ENCODE data around the gene GNAS-AS1. TPM values are rescaled to one million over a fixed set of nuclear protein-coding genes. Genes with fewer than 3 reads are reported as not detected.

GNAS-AS1 gene
- total and polyA plus RNA-seq, 4 donors, result 1.0 to 1.7 (median 1.2) TPM; not detected in 1

DNA sequence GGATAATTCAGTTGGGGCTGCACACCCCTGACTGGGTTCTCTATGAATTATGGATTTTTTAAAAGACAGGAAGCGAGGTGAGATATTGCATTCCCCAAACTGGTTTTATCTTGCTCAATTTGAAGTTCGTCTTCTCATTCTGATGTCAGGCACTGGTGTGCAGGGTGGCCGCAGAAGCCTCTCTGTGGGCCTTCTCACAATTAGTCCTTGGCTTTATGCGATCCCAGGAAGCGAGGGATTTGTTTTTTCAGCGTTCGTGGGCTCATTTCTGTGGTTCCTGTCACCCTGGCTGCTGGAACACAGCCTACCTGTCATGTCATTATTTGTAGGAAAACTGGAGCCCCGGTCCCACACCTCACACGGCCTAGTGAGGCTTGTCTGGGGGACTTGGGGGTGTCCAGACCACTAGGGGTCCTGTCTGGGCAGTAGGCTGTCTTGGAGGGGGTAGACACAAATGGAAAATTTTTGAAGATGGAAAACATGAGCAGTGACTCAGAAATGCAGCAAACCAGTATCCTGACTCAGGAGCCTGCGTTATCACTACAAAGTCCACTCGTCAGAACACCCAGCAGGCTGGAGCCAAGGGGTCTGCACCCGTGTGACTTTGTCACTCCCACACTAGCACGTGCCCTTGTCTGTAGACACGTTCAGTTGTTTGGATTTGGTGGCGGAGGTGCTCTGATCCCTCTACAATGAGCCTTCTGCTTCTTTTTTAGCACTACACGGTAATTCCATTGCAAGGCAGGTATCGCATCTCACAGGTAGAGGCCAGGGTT is 42.2 kb downstream of the GNAS-AS1 start:
- DNase-seq, result no peak
- H3K27me3 ChIP-seq (ENCODE audit: control insufficient read depth in 1 of 2, insufficient read depth in 2 of 2, low read length in 1 of 2), result no peaks in the 10 kb centered on the region
- H3K36me3 ChIP-seq (ENCODE audit: control insufficient read depth in 1 of 2, insufficient read depth in 2 of 2, low read length in 1 of 2), result no peaks in the 10 kb centered on the region
- WGBS, 2 donors, result 48 to 55% methylated on average over 17 of the region's 17 CpGs
- H3K27ac ChIP-seq (ENCODE audit: low read depth in 1 of 2, low read length in 2 of 2), result no peak overlapping the region
- no peaks in the 10 kb centered on the region for H3K4me1 ChIP-seq (ENCODE audit: control insufficient read depth in 1 of 2, insufficient read depth in 2 of 2, low read length in 2 of 2)
- H3K4me3 ChIP-seq (ENCODE audit: low read length in 2 of 2), result no peak overlapping the region
- no peaks in the 10 kb centered on the region for H3K9me3 ChIP-seq (ENCODE audit: control insufficient read depth, low read length)
- ATAC-seq (ENCODE audit: low FRiP score), result no peak
- intact Hi-C loops (cut with DNase I), result no loop called here

DNA sequence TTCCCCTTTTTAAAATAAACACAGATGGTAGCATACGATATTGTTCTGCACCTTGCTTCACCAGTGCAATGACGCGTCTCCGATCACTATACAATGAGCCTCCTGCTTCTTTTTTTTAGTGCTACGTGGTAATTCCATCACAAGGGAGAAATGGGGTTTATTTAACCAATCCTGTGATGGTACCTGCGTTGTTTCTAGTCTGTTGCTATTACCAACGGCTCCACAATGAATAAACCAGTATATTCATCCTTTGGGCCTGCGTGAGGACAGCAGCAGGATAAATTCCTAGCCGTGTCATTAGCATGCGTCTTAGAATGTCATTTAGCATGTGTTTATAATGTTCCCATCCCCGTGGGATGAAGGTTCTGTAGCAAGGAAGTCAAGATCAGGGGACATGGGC is 42.9 kb downstream of the GNAS-AS1 start:
- Histone ChIP-seq H3K4me3 (ENCODE audit: low read length in 2 of 2) (no peak overlapping the region), H3K27me3 (ENCODE audit: control insufficient read depth in 1 of 2, insufficient read depth in 2 of 2, low read length in 1 of 2) (no peaks in the 10 kb centered on the region), H3K9me3 (ENCODE audit: control insufficient read depth, low read length) (no peaks in the 10 kb centered on the region), H3K27ac (ENCODE audit: low read depth in 1 of 2, low read length in 2 of 2) (no peak overlapping the region), H3K36me3 (ENCODE audit: control insufficient read depth in 1 of 2, insufficient read depth in 2 of 2, low read length in 1 of 2) (no peaks in the 10 kb centered on the region), H3K4me1 (ENCODE audit: control insufficient read depth in 1 of 2, insufficient read depth in 2 of 2, low read length in 2 of 2) (no peaks in the 10 kb centered on the region)
- intact Hi-C loops (cut with DNase I), result no loop called here
- no peak for ATAC-seq (ENCODE audit: low FRiP score)
- WGBS, 2 donors, result 74 to 79% methylated on average over 11 of the region's 11 CpGs
- no peak for DNase-seq

DNA sequence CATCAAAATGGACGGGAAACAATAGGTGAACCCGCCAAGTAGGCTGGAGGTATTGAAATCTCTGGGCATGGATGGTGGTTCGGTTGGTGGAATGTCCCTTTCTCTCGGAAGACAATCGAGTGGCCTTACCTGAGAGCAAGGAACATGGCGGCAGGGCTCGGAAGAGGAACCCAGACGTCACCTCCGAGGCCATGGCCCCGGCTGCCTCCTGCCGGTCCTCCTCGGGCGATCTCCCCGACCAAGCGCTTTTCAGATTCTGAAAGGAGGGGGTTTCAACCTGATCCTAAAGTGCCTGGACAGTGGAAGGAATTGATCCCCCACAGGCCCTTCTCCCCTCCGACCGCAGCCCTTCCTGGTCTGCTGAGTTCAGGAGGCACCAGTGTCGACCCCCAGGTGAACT is 47.2 kb downstream of the GNAS-AS1 start:
- intact Hi-C loops (cut with DNase I), result no loop called here
- 92 to 94% methylated on average over 18 of the region's 18 CpGs for WGBS, 2 donors
- ATAC-seq (ENCODE audit: low FRiP score), result no peak

DNA sequence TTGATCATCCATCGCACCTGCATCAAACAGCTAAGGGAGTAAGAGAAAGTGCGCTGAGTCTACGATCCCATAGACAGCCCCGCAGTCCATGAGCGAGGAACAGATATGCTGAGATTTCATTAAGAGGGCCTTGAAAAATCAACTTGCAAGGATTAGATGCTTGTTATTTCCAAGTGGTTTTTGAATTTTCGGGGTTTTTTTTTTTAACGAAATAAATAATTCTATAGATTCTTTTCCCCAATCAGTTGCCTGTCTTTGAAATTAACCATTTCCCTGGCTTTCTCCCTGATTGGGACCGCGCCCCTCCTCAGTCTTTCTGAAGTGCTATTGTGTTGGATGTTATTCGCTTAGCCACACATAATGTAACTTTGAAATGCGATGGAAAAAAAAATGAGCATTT is 48.6 kb downstream of the GNAS-AS1 start:
- no peaks in the 10 kb centered on the region for H3K27me3 ChIP-seq (ENCODE audit: control insufficient read depth in 1 of 2, insufficient read depth in 2 of 2, low read length in 1 of 2)
- H3K4me1 ChIP-seq (ENCODE audit: control insufficient read depth in 1 of 2, insufficient read depth in 2 of 2, low read length in 2 of 2), result no peaks in the 10 kb centered on the region
- H3K4me3 ChIP-seq (ENCODE audit: low read length in 2 of 2), result no peak overlapping the region
- H3K9me3 ChIP-seq (ENCODE audit: control insufficient read depth, low read length), result no peaks in the 10 kb centered on the region
- DNase-seq (no peak), ATAC-seq (ENCODE audit: low FRiP score) (no peak)
- intact Hi-C loops (cut with DNase I), result no loop called here
- H3K27ac ChIP-seq (ENCODE audit: low read depth in 1 of 2, low read length in 2 of 2), result no peak overlapping the region
- H3K36me3 ChIP-seq (ENCODE audit: control insufficient read depth in 1 of 2, insufficient read depth in 2 of 2, low read length in 1 of 2), result no peaks in the 10 kb centered on the region
- 85 to 89% methylated on average over 11 of the region's 11 CpGs for WGBS, 2 donors

More for the DNA sequence above, 47.2 kb downstream of the GNAS-AS1 start:
- Histone ChIP-seq H3K4me3 (ENCODE audit: low read length in 2 of 2) (no peak overlapping the region), H3K36me3 (ENCODE audit: control insufficient read depth in 1 of 2, insufficient read depth in 2 of 2, low read length in 1 of 2) (no peaks in the 10 kb centered on the region), H3K27ac (ENCODE audit: low read depth in 1 of 2, low read length in 2 of 2) (no peak overlapping the region), H3K4me1 (ENCODE audit: control insufficient read depth in 1 of 2, insufficient read depth in 2 of 2, low read length in 2 of 2) (no peaks in the 10 kb centered on the region), H3K9me3 (ENCODE audit: control insufficient read depth, low read length) (no peaks in the 10 kb centered on the region), H3K27me3 (ENCODE audit: control insufficient read depth in 1 of 2, insufficient read depth in 2 of 2, low read length in 1 of 2) (no peaks in the 10 kb centered on the region)
- no peak for DNase-seq

DNA sequence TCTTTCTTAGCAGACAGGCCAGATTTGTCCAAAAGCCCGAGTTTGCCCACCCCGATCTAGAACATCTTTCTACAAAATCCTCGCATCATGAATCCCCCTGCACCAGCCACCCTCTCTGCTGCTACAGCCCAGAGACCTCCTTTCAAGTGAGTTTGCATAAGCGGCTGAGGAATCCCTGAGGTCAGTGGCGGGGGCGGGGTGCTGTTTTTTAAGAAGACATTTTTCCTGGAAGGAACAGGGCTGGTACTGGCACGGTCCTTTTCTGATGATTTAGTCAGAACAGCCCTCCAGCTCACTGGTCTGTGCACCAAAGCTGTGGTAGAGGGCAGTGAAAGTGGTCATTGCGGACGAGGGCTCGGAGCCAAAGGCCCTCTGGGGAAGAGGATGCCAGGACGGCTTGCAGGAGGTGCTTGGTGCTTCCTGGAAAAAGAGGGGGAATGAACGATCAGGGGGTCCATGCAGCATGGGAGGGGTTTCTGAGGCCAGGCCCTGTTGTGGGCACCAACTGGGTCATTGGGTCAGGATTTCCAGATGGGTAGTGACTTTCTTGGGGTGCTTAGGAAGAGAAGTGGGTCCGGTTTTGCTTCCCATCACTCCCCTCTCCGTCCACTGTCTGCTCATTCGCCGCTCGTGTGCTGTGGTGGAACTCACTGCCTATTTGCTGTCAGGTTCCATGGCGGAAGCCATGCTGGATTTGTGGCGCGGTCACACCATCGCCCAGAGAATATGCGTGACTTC is 50.4 kb downstream of the GNAS-AS1 start:
- Histone ChIP-seq H3K4me1 (ENCODE audit: control insufficient read depth in 1 of 2, insufficient read depth in 2 of 2, low read length in 2 of 2) (no peaks in the 10 kb centered on the region), H3K9me3 (ENCODE audit: control insufficient read depth, low read length) (no peaks in the 10 kb centered on the region), H3K36me3 (ENCODE audit: control insufficient read depth in 1 of 2, insufficient read depth in 2 of 2, low read length in 1 of 2) (no peaks in the 10 kb centered on the region), H3K27me3 (ENCODE audit: control insufficient read depth in 1 of 2, insufficient read depth in 2 of 2, low read length in 1 of 2) (no peaks in the 10 kb centered on the region), H3K4me3 (ENCODE audit: low read length in 2 of 2) (no peak overlapping the region), H3K27ac (ENCODE audit: low read depth in 1 of 2, low read length in 2 of 2) (no peak overlapping the region)
- intact Hi-C loops (cut with DNase I), result no loop called here
- ATAC-seq (ENCODE audit: low FRiP score) (no peak), DNase-seq (no peak)
- WGBS, 2 donors, result 56 to 61% methylated on average over 22 of the region's 22 CpGs

DNA sequence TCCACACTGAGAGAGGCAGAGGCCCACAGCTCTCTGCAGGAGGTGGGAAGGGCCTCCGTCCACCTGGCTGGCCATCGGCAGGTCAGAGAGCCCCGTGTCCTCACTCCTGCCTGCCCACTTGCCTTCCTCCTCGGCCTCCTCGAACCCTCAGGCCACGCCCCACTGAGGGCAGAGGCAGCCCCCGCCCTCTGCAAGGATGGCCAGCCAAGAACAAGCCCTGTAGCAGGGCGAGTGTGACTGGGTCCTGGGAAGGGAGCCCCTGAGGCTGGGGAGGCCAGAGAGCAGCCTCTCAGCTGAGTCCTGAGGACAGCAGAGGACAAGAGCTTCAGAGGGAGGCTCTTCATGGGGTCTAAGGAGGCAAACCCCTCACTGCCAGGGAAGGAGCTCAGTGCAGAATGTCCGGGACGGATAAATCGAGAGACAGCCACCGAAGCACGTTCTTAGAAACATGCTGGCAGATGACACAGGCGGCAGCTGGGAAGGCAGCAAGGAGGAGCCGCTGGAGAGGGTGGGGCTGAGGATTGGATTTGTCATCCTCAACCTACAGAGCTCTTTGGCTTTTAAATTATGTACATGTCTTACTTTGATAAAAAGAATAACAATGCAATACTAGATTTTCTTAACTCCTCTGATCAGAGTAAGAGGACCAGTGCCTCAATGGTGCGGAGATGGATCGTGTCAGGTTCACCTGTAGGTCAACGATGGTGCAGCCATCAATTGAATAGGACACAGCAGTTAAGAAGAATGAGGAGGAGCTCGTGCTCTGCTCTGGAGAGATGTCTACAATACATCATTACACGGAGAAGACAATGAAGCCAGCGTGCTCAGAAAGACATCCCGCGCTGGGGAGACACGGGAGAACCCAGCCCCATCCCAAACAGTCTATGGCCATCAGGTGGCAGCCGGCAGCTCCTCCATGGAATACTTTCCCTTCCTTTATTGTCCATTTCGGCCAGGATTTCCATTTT is 53.0 kb downstream of the GNAS-AS1 start:
- Histone ChIP-seq H3K4me1 (ENCODE audit: control insufficient read depth in 1 of 2, insufficient read depth in 2 of 2, low read length in 2 of 2) (no peaks in the 10 kb centered on the region), H3K4me3 (ENCODE audit: low read length in 2 of 2) (no peak overlapping the region), H3K27me3 (ENCODE audit: control insufficient read depth in 1 of 2, insufficient read depth in 2 of 2, low read length in 1 of 2) (no peaks in the 10 kb centered on the region), H3K27ac (ENCODE audit: low read depth in 1 of 2, low read length in 2 of 2) (no peak overlapping the region), H3K36me3 (ENCODE audit: control insufficient read depth in 1 of 2, insufficient read depth in 2 of 2, low read length in 1 of 2) (no peaks in the 10 kb centered on the region), H3K9me3 (ENCODE audit: control insufficient read depth, low read length) (no peaks in the 10 kb centered on the region)
- WGBS, 2 donors, result 78 to 79% methylated on average over 26 of the region's 26 CpGs
- intact Hi-C loops (cut with DNase I), result no loop called here
- no peak for DNase-seq
- no peak for ATAC-seq (ENCODE audit: low FRiP score)

DNA sequence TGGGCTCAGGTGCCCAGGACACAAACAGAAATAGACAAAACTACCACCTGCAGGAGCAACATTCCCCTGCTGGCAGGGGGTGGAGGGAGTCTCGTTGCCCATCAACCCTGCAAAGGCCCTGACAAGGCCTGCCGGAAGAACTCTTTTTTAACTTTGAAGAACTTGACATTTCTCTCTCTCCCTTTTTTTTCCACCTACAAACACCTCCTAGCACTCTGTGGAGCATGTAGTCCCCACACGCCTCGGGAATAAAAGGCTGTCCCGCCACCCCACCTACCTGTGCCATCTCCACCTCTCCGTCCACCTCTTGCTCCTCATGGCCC is 54.8 kb downstream of the GNAS-AS1 start:
- no peaks in the 10 kb centered on the region for H3K36me3 ChIP-seq (ENCODE audit: control insufficient read depth in 1 of 2, insufficient read depth in 2 of 2, low read length in 1 of 2)
- WGBS, 2 donors, result 88 to 91% methylated on average over 6 of the region's 6 CpGs
- no peak for ATAC-seq (ENCODE audit: low FRiP score)
- H3K4me3 ChIP-seq (ENCODE audit: low read length in 2 of 2), result no peak overlapping the region
- no peaks in the 10 kb centered on the region for H3K4me1 ChIP-seq (ENCODE audit: control insufficient read depth in 1 of 2, insufficient read depth in 2 of 2, low read length in 2 of 2)
- H3K9me3 ChIP-seq (ENCODE audit: control insufficient read depth, low read length), result no peaks in the 10 kb centered on the region
- H3K27ac ChIP-seq (ENCODE audit: low read depth in 1 of 2, low read length in 2 of 2), result no peak overlapping the region
- H3K27me3 ChIP-seq (ENCODE audit: control insufficient read depth in 1 of 2, insufficient read depth in 2 of 2, low read length in 1 of 2), result no peaks in the 10 kb centered on the region
- intact Hi-C loops (cut with DNase I), result no loop called here
- no peak for DNase-seq

DNA sequence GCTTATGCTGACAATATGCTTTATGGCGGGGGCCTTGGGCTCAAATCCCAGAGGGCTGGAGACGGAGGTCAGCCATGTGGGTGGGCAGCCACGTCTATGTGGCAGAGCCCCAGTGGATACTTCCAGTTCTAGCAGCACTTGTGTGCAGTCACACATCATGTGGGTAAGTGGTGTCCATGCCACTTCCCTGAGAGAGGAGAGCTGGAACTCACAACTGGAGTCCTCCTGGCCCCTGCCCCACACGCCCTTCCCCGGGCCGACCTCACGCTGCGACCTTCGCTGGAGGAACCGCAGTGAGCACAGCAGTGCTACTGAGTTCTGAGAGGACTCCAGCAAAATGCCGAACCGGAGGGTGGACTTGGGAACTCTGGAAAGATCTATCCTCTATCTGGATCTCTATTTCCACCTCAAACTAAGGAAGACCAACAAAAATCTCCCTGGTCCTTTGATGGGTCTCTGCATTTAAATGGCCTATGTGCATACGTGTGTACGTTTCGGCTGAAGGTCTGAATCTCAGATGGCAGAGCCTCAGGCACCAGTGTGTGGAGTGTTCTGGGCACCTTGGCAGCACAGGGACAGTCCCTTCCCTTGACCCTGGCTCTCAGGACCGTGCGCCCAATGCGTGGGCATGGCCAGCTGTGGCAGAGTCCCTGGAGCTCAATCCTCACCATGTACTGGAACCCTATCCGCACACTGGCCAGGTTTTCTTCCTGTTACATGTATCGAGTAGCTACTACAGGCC is 55.4 kb downstream of the GNAS-AS1 start:
- intact Hi-C loops (cut with DNase I), result no loop called here
- Histone ChIP-seq H3K4me1 (ENCODE audit: control insufficient read depth in 1 of 2, insufficient read depth in 2 of 2, low read length in 2 of 2) (no peaks in the 10 kb centered on the region), H3K4me3 (ENCODE audit: low read length in 2 of 2) (no peak overlapping the region), H3K27me3 (ENCODE audit: control insufficient read depth in 1 of 2, insufficient read depth in 2 of 2, low read length in 1 of 2) (no peaks in the 10 kb centered on the region), H3K9me3 (ENCODE audit: control insufficient read depth, low read length) (no peaks in the 10 kb centered on the region), H3K36me3 (ENCODE audit: control insufficient read depth in 1 of 2, insufficient read depth in 2 of 2, low read length in 1 of 2) (no peaks in the 10 kb centered on the region), H3K27ac (ENCODE audit: low read depth in 1 of 2, low read length in 2 of 2) (no peak overlapping the region)
- WGBS, 2 donors, result 82 to 83% methylated on average over 20 of the region's 20 CpGs
- DNase-seq (no peak), ATAC-seq (ENCODE audit: low FRiP score) (no peak)
